ENCODE measurements around the gene CRKL.

Gene CRKL

DNA sequence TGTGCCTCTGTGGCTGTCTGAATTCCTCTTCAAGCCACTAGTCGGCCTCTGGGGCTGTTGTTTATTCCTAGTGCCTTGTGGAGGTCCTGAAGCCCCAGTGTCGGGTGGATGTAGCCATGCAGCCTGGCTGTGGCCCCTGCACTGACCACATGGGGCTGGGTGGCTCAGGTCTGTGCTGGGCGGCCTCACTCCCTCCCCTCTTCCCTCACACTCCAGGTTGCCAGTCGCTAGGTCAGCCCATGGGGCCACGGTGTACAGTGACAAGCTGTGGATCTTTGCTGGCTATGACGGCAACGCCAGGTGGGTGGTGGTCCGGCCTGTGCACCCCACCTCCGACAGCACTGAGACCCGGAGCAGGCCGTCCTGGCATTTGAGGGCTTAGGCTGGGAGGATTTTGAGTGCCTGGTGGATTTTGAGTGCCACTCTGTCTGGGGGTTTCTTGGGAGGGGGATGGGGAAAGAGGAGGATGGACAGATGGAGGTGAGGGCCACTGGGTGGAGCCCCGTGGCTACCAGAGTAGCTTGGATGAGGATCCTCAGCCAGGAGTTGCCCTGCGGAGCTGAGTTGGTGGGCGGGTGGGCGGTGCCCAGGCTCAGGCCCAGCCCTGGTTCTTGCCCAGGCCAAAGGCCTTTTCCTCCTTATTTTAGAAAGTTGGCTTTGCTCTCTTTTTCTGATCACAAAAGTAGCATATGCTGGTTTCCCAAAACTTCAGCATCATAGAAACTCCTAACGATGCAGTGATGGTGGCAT, 71.5 kb downstream of the CRKL start:
- no peak for TF ChIP-seq CTCF (IDR thresholded peaks at IDR 0.05; ENCODE audit: insufficient read depth, low read length, missing control alignments)
- POLR2A ChIA-PET: no interaction called here
- DNase-seq (ENCODE audit: low read depth, low spot score): no peak
- H3K4me3 ChIP-seq (ENCODE audit: low read depth, low read length): no peak overlapping the region
- CTCF ChIA-PET: interaction anchor here (2.3 kb wide), 1 partner anchor 12 kb away, joined by 10 read pairs; no protein-coding TSS in a partner anchor

DNA sequence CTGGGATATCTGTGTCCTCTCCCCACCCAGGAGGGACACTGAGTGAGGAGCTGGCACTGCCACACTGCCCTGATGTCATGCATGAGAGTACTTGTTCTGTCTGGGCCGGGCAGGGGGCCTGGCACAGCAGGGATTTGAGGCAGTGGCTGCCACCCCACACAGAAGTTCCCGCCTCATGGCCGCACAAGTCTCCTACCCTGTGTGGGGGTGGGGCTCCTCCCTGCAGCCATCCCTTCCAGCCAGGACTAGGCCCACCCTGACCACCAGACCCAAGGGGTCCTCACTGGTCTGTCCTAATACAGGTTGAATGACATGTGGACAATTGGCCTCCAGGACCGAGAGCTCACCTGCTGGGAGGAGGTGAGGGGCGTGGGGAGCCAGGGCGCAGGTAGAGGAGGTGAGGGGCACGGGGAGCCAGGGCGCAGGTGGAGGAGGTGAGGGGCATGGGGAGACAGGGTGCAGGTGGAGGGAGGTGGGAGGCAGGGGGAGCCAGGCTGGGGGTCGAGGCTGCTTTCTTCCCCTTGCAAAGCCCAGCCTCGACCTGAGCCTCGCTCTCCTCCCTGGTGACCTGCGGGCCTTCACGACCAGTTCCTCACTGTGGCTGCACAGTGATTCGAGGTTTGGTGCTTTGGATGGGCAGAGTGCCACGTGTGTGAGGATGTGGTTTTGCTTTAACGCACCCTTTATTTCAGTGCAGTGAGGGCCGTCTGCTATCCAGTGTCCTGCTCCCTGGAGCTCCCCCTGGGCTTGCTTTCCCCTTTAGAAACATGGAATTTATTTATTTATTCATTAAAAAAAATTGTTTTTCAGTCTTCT, 72.3 kb downstream of the CRKL start:
- no peak for DNase-seq (ENCODE audit: low read depth, low spot score)
- ChIA-PET POLR2A (interaction anchor here (2.1 kb wide), 1 partner anchor 10 kb away, joined by 6 read pairs; no protein-coding TSS in a partner anchor), CTCF (interaction anchor here (1.2 to 2.3 kb wide), 4 partner anchors 8 to 652 kb away, joined by 3 to 11 read pairs (median 6); partner anchors contain the start of gene LZTR1)
- TF ChIP-seq CTCF (IDR thresholded peaks at IDR 0.05; ENCODE audit: insufficient read depth, low read length, missing control alignments): no peak
- no peak overlapping the region for H3K4me3 ChIP-seq (ENCODE audit: low read depth, low read length)

- ChIA-PET POLR2A (interaction anchor here (1.4 to 2.1 kb wide), 2 partner anchors 8 to 9 kb away, joined by 6 read pairs; partner anchors contain the start of gene LZTR1), CTCF (interaction anchor here (1.1 to 2.3 kb wide), 5 partner anchors 8 to 651 kb away, joined by 3 to 11 read pairs (median 3); partner anchors contain the start of gene LZTR1)
- DNase-seq (ENCODE audit: low read depth, low spot score): no peak
- no peak for TF ChIP-seq CTCF (IDR thresholded peaks at IDR 0.05; ENCODE audit: insufficient read depth, low read length, missing control alignments)
- H3K4me3 ChIP-seq (ENCODE audit: low read depth, low read length): no peak overlapping the region
Measured at GRCh38 chr22:20990184-20991180, 73.3 kb downstream of the CRKL start.

DNA sequence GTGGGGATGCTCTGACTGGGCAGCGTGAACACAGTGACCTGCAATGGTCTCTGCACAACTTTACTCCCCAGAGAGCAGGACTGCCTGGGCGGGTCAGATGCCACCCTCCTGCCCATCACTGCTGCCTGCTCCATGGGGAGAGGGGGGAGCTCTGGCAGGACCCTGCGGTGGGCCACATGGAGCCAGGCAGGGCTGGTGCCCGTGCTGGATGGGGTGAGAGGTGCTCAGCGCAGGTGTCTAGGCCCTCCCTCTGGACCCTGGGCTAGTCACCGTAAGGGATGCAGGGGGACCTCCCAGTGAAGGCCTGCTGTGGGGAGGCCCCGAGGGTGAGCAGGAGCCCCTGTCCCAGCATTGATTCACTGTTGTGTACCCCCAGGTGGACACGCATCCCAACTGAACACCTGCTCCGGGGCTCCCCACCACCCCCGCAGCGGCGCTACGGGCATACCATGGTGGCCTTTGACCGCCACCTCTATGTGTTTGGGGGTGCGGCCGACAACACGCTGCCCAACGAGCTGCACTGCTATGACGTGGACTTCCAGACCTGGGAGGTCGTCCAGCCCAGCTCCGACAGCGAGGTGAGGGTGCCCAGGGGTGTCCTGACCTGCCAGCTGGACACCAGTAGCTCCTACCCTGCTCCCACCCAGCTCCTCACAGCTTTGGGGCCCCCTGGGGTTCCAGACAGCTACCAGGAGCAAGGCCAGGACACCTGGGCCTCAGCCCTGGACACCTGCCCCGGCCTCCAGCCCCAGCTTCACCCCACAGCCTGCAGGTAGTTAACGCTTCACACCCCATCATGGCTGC, 74.2 kb downstream of the CRKL start:
- CTCF ChIA-PET: interaction anchor here (1.1 to 2.0 kb wide), 3 partner anchors 9 to 106 kb away, joined by 3 to 11 read pairs (median 3); partner anchors contain the start of gene LZTR1
- POLR2A ChIA-PET: interaction anchor here (1.4 to 2.3 kb wide), 3 partner anchors 8 to 11 kb away, joined by 6 to 7 read pairs (median 6); partner anchors contain the start of genes LZTR1 and THAP7

More for the DNA sequence above, 74.2 kb downstream of the CRKL start:
- TF ChIP-seq CTCF (IDR thresholded peaks at IDR 0.05; ENCODE audit: insufficient read depth, low read length, missing control alignments): no peak
- no peak for DNase-seq (ENCODE audit: low read depth, low spot score)
- no peak overlapping the region for H3K4me3 ChIP-seq (ENCODE audit: low read depth, low read length)
